Fibroblast of skin of right biceps (primary cell): ENCODE measurements around the gene SHMT1.
"Not testable (repeated sequence)": the region's sequence is repeated elsewhere in the genome, so short reads cannot be mapped to it uniquely, and the experiment has no call there.

ENCODE experiments used
- DNase-seq: peaks from one replicate; pipeline ENCODE4 v3.0.0-alpha.2; 2013

Gene SHMT1

DNA sequence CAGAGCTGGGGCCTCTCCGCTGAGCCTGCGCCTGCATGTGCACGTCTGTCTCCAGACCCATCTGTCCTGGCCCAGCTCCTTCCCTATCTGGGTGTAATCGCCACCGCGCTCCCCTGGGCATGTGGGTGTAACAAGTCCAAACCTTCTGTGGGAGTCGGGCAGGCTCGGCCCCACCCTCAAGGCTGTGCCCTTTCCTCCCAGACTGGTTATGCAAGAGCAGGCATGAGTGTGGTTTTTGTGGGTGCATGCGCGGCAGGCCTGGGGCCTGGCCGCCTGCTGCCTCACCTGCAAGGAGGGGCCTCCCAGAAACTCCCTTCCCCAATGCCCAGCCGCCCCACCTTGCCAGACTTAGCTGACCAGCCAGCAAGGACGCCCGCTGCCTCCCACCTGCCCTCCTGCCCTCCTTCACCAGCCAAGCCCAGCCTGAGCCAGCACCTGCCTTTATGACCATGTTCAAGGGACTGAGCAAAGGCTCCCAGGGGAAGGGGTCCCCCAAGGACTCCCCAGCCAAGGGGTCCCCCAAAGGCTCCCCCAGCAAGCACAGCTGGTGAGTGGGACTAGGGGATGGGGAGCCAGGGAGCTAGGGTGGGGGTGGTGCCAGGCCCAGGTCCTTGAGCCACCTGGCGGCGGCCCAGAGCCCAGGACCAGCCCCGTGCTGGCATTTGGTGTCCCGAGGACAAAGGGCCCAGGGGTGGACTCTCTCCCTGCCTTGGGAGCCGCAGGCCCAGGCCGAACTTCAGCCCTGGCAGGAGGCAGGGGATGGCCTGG is 14.3 kb upstream of the SHMT1 start, which contains the start of gene EVPLL:
Gene EVPLL (plus strand): TSS at position 342 of the 768 bp plus-strand sequence. CDS start 3,160 bp downstream, outside the sequence.
- no peak for DNase-seq

DNA sequence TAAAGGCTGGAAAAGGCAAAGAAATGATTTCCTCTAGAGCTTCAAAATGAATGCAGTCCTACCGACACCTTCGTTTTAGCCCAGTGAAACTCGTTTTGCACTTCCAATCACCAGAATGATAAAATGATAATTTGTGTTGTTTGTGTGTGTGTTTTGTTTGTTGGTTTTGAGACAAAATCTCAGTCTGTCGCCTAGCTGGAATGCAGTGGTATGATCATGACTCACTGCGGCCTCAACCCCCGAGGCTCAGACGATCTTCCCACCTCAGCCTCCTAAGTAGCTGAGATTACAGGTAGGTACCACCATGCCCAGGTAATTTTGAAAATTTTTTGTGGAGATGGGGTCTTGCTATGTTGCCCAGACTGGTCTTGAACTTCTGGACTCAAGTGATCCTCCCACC is 10.9 kb upstream of the SHMT1 start:
- DNase-seq: no peak

DNA sequence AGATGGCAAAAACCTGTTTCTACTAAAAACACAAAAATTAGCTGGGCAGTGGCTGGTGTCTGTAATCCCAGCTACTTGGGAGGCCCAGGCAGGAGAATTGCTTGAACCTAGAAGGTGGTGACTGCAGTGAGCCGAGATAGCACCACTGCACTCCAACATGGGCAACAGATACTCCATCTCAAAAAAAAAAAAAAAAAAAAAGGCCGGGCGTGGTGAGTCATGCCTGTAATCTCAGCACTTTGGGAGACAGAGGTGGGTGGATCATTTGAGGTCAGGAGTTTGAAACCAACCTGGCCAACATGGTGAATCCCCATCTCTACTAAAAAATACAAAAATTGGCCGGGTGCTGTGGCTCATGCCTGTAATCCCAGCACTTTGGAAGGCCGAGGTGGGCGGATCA is 9.8 kb upstream of the SHMT1 start:
- not testable (repeated sequence) for DNase-seq

GRCh38 chr17:18371455-18371854 is 8.1 kb upstream of the SHMT1 start:
- DNase-seq: no peak

DNA sequence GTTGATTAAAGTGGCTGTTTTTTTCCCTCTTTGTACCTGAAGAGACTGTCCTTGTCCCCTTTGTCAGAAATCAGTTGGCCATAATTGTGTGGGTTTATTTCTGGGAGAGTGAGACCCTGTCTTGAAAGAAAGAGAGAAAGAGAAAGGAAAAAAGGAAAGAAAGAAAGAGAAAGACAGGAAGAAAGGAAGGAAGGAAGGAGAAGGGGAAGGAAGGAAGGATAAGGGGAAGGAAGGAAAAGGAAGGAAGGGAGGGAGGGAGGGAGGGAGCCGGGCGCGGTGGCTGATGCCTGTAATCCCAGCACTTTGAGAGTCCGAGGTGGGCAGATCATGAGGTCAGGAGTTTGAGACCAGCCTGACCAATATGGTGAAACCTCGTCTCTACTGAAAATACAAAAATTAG is 7.4 kb upstream of the SHMT1 start:
- no peak for DNase-seq

GRCh38 chr17:18368946-18369345 is 5.6 kb upstream of the SHMT1 start:
- DNase-seq: no peak

DNA sequence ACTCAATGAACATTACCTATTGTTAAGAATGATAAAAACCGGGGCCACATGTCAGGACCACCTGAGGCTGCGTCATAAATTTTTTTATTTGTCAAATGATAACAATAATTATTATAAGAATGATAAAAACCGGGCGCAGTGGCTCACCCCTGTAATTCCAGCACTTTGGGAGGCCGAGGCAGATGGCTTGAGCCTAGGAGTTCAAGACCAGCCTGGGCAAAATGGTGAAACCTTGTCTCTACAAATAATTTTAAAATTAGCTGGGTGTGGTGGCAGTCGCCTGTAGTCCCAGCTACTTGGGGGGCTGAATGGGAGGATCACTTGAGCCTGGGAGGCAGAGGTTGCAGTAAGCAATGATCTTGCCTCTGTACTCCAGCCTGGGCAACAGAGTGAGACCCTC is 816 bp upstream of the SHMT1 start:
- DNase-seq: no peak

GRCh38 chr17:18362698-18363100 is 651 bp downstream of the SHMT1 start:
- no peak for DNase-seq

DNA sequence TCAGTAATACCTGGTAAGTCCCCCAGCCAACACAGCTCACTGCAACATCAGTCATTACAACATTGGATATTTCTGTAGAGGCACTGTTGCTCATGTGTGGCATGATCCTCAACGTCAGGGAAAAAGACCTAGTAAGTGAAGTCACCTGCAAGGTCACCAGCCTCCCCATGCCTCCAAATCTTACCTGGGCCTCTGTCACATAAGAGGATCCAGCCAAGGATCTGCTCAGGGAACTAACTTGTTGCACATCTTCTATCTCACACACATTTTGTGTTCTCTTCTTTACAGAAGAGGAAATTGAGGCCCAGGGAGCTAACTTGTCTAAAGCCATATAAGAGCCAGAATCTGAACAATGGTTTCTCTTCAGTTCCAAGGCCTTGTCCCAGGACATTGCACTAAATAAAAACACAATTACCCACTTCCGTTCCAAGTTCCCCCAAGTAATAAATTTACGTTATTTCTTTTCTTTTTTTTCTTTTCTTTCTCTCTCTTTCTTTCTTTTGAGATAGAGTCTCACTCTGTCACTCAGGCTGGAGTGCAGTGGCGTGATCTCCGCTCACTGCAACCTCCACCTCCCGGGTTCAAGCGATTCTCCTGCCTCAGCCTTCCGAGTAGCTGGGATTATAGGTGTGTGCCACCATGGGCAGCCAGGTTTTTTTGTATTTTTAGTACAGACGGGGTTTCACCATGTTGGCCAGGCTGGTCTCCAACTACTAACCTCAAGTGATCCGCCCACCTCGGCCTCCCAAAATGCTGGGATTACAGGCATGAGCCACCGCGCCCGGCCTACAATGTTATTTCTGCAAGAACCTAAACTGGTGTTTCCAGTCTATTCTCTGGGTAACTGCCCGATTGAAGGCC is 1.3 kb downstream of the SHMT1 start:
- DNase-seq: no peak

DNA sequence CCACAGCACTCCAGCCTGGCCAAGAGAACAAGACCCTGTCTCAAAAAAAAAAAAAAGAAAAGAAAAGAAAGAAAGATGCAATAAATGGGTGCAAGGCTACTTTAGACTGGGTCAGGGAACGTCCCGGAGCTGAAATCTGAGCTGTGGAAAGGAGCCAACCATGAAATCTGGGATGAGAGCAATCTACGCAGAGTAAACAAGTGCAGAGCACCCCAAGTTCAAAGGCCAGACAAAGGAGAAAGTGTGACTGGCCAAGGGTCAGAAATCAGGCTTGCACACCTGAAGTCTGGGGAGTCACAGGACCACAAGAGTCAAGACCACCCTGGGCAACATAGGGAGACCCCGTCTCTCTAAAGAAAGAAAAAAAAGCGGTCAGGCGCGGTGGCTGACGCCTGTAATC is 2.8 kb downstream of the SHMT1 start:
- DNase-seq: no peak

DNA sequence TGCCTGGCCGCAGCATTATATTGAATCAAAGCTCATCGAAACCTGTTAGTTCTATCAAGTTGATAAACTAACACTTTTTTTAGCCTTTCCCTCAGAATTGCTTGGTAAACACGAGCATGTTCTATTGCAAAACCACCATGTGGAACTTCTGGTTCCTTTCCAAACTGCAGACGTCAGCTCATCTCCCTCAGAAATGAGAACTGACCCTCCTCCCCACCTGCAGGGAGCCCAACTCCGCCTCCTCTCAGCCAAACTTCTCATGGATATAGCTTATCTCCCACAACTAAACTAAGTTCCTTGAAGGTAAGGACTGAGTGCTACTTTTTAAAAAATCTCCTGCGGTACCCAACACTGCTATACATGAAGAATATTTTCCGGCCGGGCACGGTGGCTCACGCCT is 6.7 kb downstream of the SHMT1 start:
- no peak for DNase-seq

DNA sequence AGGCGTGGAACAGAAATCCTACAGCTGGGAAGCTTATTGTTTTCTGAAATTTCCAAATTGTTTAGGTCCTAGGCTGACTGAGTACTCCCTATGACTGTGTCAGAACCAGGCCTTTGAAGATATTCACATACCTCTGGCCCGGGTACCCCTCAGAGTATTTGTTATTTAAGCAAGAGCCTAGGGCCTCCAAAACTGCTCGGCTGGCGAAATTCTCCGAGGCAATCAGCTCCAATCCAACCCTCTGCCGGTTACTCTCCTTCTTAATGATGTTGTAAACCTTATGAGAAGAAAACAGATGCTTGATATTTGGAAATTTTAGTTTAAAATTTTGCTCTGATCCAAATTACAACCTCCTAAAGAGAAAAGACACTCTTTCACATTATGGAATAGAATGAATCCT is 9.8 kb downstream of the SHMT1 start:
- DNase-seq: no peak

DNA sequence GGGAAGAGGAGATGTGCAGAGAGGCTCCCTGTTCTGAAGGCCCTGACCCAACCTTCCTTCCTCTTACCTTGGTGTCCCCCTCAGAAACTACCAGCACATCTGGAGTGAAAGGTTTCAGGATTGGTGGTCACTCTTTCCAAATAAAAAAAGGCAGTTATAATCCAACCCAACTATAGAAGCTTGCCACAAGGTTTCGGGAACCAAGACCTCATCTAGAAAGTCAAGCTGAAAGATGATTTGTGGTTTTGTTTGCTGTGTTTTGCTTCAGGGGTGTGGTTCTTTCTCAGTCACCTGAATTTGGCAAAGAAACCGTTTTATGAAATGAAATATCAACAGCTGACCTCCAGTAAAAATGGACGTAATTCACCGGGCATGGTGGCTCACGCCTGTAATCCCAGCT is 19.3 kb downstream of the SHMT1 start:
- DNase-seq: no peak

DNA sequence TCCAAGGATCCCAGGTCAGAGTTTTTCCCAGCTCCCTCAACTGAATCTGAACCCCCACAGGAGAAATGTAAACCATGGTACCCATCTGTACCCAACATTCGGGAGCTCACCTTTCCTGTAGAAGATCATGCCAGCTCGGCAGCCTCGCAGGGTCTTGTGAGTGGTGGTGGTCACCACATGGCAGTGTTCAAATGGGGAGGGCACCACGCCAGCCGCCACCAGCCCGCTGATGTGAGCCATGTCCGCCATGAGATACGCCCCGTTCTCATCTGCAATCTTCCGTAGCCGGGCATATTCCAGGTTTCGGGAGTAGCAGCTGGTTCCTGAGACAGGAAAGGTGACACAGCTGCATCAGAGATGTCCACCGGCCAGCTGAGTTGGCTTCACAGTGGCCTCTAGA is 23.4 kb downstream of the SHMT1 start:
- DNase-seq: no peak

GRCh38 chr17:18338158-18338557 is 25.2 kb downstream of the SHMT1 start:
- DNase-seq: not testable (repeated sequence)

- no peak for DNase-seq
Measured at GRCh38 chr17:18332909-18333489, 30.4 kb downstream of the SHMT1 start.

GRCh38 chr17:18331879-18332278 is 31.5 kb downstream of the SHMT1 start:
- DNase-seq: no peak

GRCh38 chr17:18328643-18329204 is 34.6 kb downstream of the SHMT1 start:
- no peak for DNase-seq

- no peak for DNase-seq
Measured at GRCh38 chr17:18327556-18327955, 35.8 kb downstream of the SHMT1 start.

DNA sequence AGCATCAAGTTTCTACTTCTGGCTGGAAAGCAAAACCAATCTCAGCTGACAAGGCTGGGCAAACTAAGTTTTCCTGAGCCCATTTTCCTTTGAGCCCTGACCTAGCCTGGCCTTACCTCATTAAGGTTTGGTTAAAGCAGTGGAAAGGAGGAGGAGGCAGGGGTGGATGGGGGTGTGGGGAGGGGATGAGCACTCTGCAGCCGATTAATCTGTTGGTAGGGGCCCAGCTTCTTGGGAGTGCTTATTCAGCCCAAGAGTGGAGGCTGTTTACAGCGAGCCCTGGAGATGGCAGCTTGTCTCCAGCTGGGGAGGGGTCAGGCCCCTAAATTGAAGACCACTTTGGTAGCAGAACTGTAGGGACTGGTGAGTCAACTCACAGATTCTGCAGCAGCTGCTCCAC is 36.3 kb downstream of the SHMT1 start:
- no peak for DNase-seq

GRCh38 chr17:18326572-18326971 is 36.8 kb downstream of the SHMT1 start:
- no peak for DNase-seq

DNA sequence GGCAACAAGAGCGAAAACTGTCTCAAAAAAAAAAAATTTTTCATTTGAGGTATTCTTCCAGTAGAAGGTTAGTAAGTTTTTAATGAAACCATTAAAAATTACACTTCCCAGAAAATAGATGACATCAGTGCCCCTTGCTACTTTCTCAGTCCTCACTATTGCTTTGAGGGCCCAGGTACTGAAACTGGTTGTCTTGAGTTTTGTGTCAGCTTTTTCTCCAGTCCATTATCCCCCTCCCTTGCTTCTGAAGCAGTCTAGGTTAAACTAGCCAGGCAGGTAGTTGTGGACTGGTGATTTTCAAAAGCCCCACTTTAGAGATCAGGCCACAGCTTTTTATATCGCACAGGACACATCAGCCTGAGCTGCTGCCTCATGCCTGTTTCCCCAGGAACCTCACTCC is 37.3 kb downstream of the SHMT1 start:
- DNase-seq: no peak
